Stimulated activated CD8-positive, alpha-beta memory T cell treated with anti-CD3 and anti-CD28 coated beads, Interleukin-7, amount 100 ng/mL, for 4 hours (primary cell): Measurements from ENCODE around the gene GJC1.

Experiments
- DNase-seq, 2 donors: peaks; one replicate each; pipeline ENCODE4 v3.0.0-alpha.2; 2020; ENCODE audit warnings: low read depth in 2 of 2

Gene GJC1

GRCh38 chr17:44777394-44778348 lies 52.4 kb downstream of the GJC1 start:
- DNase-seq, result no peak

- DNase-seq, result no peak
Observed at GRCh38 chr17:44776628-44777393, 53.3 kb downstream of the GJC1 start.

GRCh38 chr17:44775838-44776621 lies 54.1 kb downstream of the GJC1 start:
- DNase-seq, result no peak

GRCh38 chr17:44775136-44775837 lies 54.8 kb downstream of the GJC1 start:
- peak; percentile 96 to 98 for DNase-seq

GRCh38 chr17:44774271-44775135 lies 55.6 kb downstream of the GJC1 start:
- peak; percentile 72 to 76 for DNase-seq

GRCh38 chr17:44773140-44773539 lies 56.9 kb downstream of the GJC1 start:
- DNase-seq, result no peak

GRCh38 chr17:44772308-44773045 lies 57.6 kb downstream of the GJC1 start:
- DNase-seq, result no peak

- DNase-seq, result no peak
Observed at GRCh38 chr17:44770166-44770925, 59.7 kb downstream of the GJC1 start.

- DNase-seq, result no peak
Observed at GRCh38 chr17:44769647-44770084, 60.4 kb downstream of the GJC1 start.

GRCh38 chr17:44769230-44769629 lies 60.9 kb downstream of the GJC1 start:
- DNase-seq, result no peak

- no peak for DNase-seq
Observed at GRCh38 chr17:44768505-44769142, 61.5 kb downstream of the GJC1 start.

- DNase-seq, result no peak
Observed at GRCh38 chr17:44767493-44767892, 62.6 kb downstream of the GJC1 start.

GRCh38 chr17:44766409-44767038 lies 63.6 kb downstream of the GJC1 start:
- no peak for DNase-seq

GRCh38 chr17:44765965-44766364 lies 64.1 kb downstream of the GJC1 start:
- DNase-seq, result no peak

- no peak for DNase-seq
Observed at GRCh38 chr17:44763170-44763569, 66.9 kb downstream of the GJC1 start.

GRCh38 chr17:44761932-44762810 lies 67.9 kb downstream of the GJC1 start:
- DNase-seq, result no peak
